ENCODE data around the gene EBI3.
A peak's percentile ranks its signal among the peaks of the same experiment; 100 is the strongest.

EBI3 gene

GRCh38 chr19:4184718-4185352, 44.5 kb upstream of the EBI3 start:
- Histone ChIP-seq H3K4me1 (ENCODE audit: control insufficient read depth in 1 of 2, insufficient read depth in 2 of 2, low read length in 2 of 2) (peaks cover 0 to 6% of the 10 kb centered on the region in 2 experiments), H3K14ac (ENCODE audit: low read length) (no peak overlapping the region), H4K12ac (ENCODE audit: low read depth, low read length) (no peak overlapping the region), H2BK12ac (ENCODE audit: low read length) (no peak overlapping the region), H3K9ac (ENCODE audit: low read length) (no peak overlapping the region), H3K9me3 (ENCODE audit: insufficient read depth, low read depth, low read length) (peaks cover 2% of the 10 kb centered on the region), H3K79me1 (ENCODE audit: low read length) (peaks cover 7% of the 10 kb centered on the region), H3K18ac (ENCODE audit: low read length) (no peak overlapping the region), H3K27ac (ENCODE audit: low read depth, low read length) (no peak overlapping the region), H3K79me2 (ENCODE audit: control insufficient read depth, insufficient read depth, low read length, poor library complexity) (peaks cover 5% of the 10 kb centered on the region), H3K4ac (ENCODE audit: low read depth, low read length) (no peak overlapping the region), H3K23ac (ENCODE audit: low read length) (no peak overlapping the region), H3K36me3 (ENCODE audit: control insufficient read depth in 1 of 2, insufficient read depth in 2 of 2, low read length in 2 of 2) (peaks cover 8 to 10% of the 10 kb centered on the region in 2 experiments), H2BK120ac (ENCODE audit: insufficient read depth, low read length, poor library complexity) (no peak overlapping the region), H3K27me3 (ENCODE audit: insufficient read depth, low read length) (no peaks in the 10 kb centered on the region), H4K91ac (ENCODE audit: low read depth, low read length) (no peak overlapping the region), H4K8ac (ENCODE audit: low read depth, low read length) (no peak overlapping the region), H2BK5ac (ENCODE audit: low read depth, low read length, poor library complexity) (no peak overlapping the region), H2AFZ (ENCODE audit: insufficient read depth, low read length, poor library complexity) (no peak overlapping the region), H3K4me3 (ENCODE audit: low read depth, low read length) (no peak overlapping the region), H2AK5ac (ENCODE audit: low read length) (no peak overlapping the region), H3K4me2 (ENCODE audit: low read length) (no peak overlapping the region)
- 100% methylated on average over 2 of the region's 2 CpGs for WGBS (ENCODE audit: extremely low coverage, insufficient coverage, insufficient read length)
- DNase-seq, result no peak

GRCh38 chr19:4185413-4186086, 43.8 kb upstream of the EBI3 start:
- Histone ChIP-seq H2AFZ (ENCODE audit: insufficient read depth, low read length, poor library complexity) (no peak overlapping the region), H3K4me3 (ENCODE audit: low read depth, low read length) (peak overlapping the region; percentile 43), H2BK120ac (ENCODE audit: insufficient read depth, low read length, poor library complexity) (no peak overlapping the region), H3K4me2 (ENCODE audit: low read length) (no peak overlapping the region), H4K12ac (ENCODE audit: low read depth, low read length) (no peak overlapping the region), H3K27me3 (ENCODE audit: insufficient read depth, low read length) (no peaks in the 10 kb centered on the region), H3K14ac (ENCODE audit: low read length) (no peak overlapping the region), H4K8ac (ENCODE audit: low read depth, low read length) (no peak overlapping the region), H3K4ac (ENCODE audit: low read depth, low read length) (no peak overlapping the region), H3K23ac (ENCODE audit: low read length) (no peak overlapping the region), H3K79me2 (ENCODE audit: control insufficient read depth, insufficient read depth, low read length, poor library complexity) (peaks cover 5% of the 10 kb centered on the region), H3K9ac (ENCODE audit: low read length) (peak overlapping the region; percentile 50), H3K27ac (ENCODE audit: low read depth, low read length) (no peak overlapping the region), H2AK5ac (ENCODE audit: low read length) (no peak overlapping the region), H3K4me1 (ENCODE audit: control insufficient read depth in 1 of 2, insufficient read depth in 2 of 2, low read length in 2 of 2) (peaks cover 0 to 6% of the 10 kb centered on the region in 2 experiments), H3K9me3 (ENCODE audit: insufficient read depth, low read depth, low read length) (peaks cover 2% of the 10 kb centered on the region), H3K18ac (ENCODE audit: low read length) (no peak overlapping the region), H2BK5ac (ENCODE audit: low read depth, low read length, poor library complexity) (no peak overlapping the region), H3K36me3 (ENCODE audit: control insufficient read depth in 1 of 2, insufficient read depth in 2 of 2, low read length in 2 of 2) (peaks cover 3 to 4% of the 10 kb centered on the region in 2 experiments), H2BK12ac (ENCODE audit: low read length) (no peak overlapping the region), H3K79me1 (ENCODE audit: low read length) (peaks cover 7% of the 10 kb centered on the region), H4K91ac (ENCODE audit: low read depth, low read length) (no peak overlapping the region)
- no peak for DNase-seq
- no CpG with 5 or more reads among the region's 9 CpGs for WGBS (ENCODE audit: extremely low coverage, insufficient coverage, insufficient read length)

- H3K79me1 ChIP-seq (ENCODE audit: low read length), result peaks cover 7% of the 10 kb centered on the region
- WGBS (ENCODE audit: extremely low coverage, insufficient coverage, insufficient read length), result no CpG with 5 or more reads among the region's 22 CpGs
- H3K4me2 ChIP-seq (ENCODE audit: low read length), result no peak overlapping the region
- no peak overlapping the region for H2BK5ac ChIP-seq (ENCODE audit: low read depth, low read length, poor library complexity)
- peaks cover 0 to 6% of the 10 kb centered on the region in 2 experiments for H3K4me1 ChIP-seq (ENCODE audit: control insufficient read depth in 1 of 2, insufficient read depth in 2 of 2, low read length in 2 of 2)
- no peak overlapping the region for H2BK12ac ChIP-seq (ENCODE audit: low read length)
- H2AFZ ChIP-seq (ENCODE audit: insufficient read depth, low read length, poor library complexity), result no peak overlapping the region
- H3K18ac ChIP-seq (ENCODE audit: low read length), result no peak overlapping the region
- H3K9ac ChIP-seq (ENCODE audit: low read length), result no peak overlapping the region
- H3K14ac ChIP-seq (ENCODE audit: low read length), result no peak overlapping the region
- H4K12ac ChIP-seq (ENCODE audit: low read depth, low read length), result no peak overlapping the region
- H3K27ac ChIP-seq (ENCODE audit: low read depth, low read length), result no peak overlapping the region
- no peak overlapping the region for H2AK5ac ChIP-seq (ENCODE audit: low read length)
- peak; percentile 46 to 82 for DNase-seq
- H2BK120ac ChIP-seq (ENCODE audit: insufficient read depth, low read length, poor library complexity), result no peak overlapping the region
- H3K27me3 ChIP-seq (ENCODE audit: insufficient read depth, low read length), result no peaks in the 10 kb centered on the region
- peak overlapping the region; percentile 29 for H4K91ac ChIP-seq (ENCODE audit: low read depth, low read length)
- H3K9me3 ChIP-seq (ENCODE audit: insufficient read depth, low read depth, low read length), result peaks cover 2% of the 10 kb centered on the region
- H3K36me3 ChIP-seq (ENCODE audit: control insufficient read depth in 1 of 2, insufficient read depth in 2 of 2, low read length in 2 of 2), result no peaks in the 10 kb centered on the region
- no peak overlapping the region for H3K23ac ChIP-seq (ENCODE audit: low read length)
- no peak overlapping the region for H3K4me3 ChIP-seq (ENCODE audit: low read depth, low read length)
- peaks cover 5% of the 10 kb centered on the region for H3K79me2 ChIP-seq (ENCODE audit: control insufficient read depth, insufficient read depth, low read length, poor library complexity)
- H3K4ac ChIP-seq (ENCODE audit: low read depth, low read length), result no peak overlapping the region
- peak overlapping the region; percentile 32 for H4K8ac ChIP-seq (ENCODE audit: low read depth, low read length)
These were observed 43.0 kb upstream of the EBI3 start for GRCh38 chr19:4186087-4186993.

- no peak overlapping the region for H3K14ac ChIP-seq (ENCODE audit: low read length)
- no peak overlapping the region for H2BK12ac ChIP-seq (ENCODE audit: low read length)
- H3K18ac ChIP-seq (ENCODE audit: low read length), result no peak overlapping the region
- H4K8ac ChIP-seq (ENCODE audit: low read depth, low read length), result no peak overlapping the region
- H2BK5ac ChIP-seq (ENCODE audit: low read depth, low read length, poor library complexity), result no peak overlapping the region
- H3K4me1 ChIP-seq (ENCODE audit: control insufficient read depth in 1 of 2, insufficient read depth in 2 of 2, low read length in 2 of 2), result peaks cover 0 to 2% of the 10 kb centered on the region in 2 experiments
- WGBS (ENCODE audit: extremely low coverage, insufficient coverage, insufficient read length), result no CpG with 5 or more reads among the region's 10 CpGs
- H3K36me3 ChIP-seq (ENCODE audit: control insufficient read depth in 1 of 2, insufficient read depth in 2 of 2, low read length in 2 of 2), result no peaks in the 10 kb centered on the region
- H2BK120ac ChIP-seq (ENCODE audit: insufficient read depth, low read length, poor library complexity), result no peak overlapping the region
- no peak overlapping the region for H4K91ac ChIP-seq (ENCODE audit: low read depth, low read length)
- peaks cover 2% of the 10 kb centered on the region for H3K9me3 ChIP-seq (ENCODE audit: insufficient read depth, low read depth, low read length)
- H3K4me2 ChIP-seq (ENCODE audit: low read length), result no peak overlapping the region
- no peak overlapping the region for H3K23ac ChIP-seq (ENCODE audit: low read length)
- no peaks in the 10 kb centered on the region for H3K27me3 ChIP-seq (ENCODE audit: insufficient read depth, low read length)
- no peak overlapping the region for H3K4ac ChIP-seq (ENCODE audit: low read depth, low read length)
- DNase-seq, result no peak
- no peak overlapping the region for H2AFZ ChIP-seq (ENCODE audit: insufficient read depth, low read length, poor library complexity)
- H3K27ac ChIP-seq (ENCODE audit: low read depth, low read length), result no peak overlapping the region
- no peak overlapping the region for H2AK5ac ChIP-seq (ENCODE audit: low read length)
- H3K79me1 ChIP-seq (ENCODE audit: low read length), result no peaks in the 10 kb centered on the region
- no peaks in the 10 kb centered on the region for H3K79me2 ChIP-seq (ENCODE audit: control insufficient read depth, insufficient read depth, low read length, poor library complexity)
- H3K4me3 ChIP-seq (ENCODE audit: low read depth, low read length), result no peak overlapping the region
- H4K12ac ChIP-seq (ENCODE audit: low read depth, low read length), result no peak overlapping the region
- no peak overlapping the region for H3K9ac ChIP-seq (ENCODE audit: low read length)
These were observed 41.8 kb upstream of the EBI3 start for GRCh38 chr19:4187313-4188122.

All from trophoblast cell (in vitro differentiated cells and primary cell).